Superior temporal gyrus (tissue), 1 donor: ENCODE results near the gene UST.
"Not testable (repeated sequence)": the region's sequence is repeated elsewhere in the genome, so short reads cannot be mapped to it uniquely, and the experiment has no call there.

Source experiments
- DNase-seq: peaks from one replicate; pipeline ENCODE4 v3.0.0-alpha.2; 2016; ENCODE audit errors: extremely low spot score

UST gene

DNA sequence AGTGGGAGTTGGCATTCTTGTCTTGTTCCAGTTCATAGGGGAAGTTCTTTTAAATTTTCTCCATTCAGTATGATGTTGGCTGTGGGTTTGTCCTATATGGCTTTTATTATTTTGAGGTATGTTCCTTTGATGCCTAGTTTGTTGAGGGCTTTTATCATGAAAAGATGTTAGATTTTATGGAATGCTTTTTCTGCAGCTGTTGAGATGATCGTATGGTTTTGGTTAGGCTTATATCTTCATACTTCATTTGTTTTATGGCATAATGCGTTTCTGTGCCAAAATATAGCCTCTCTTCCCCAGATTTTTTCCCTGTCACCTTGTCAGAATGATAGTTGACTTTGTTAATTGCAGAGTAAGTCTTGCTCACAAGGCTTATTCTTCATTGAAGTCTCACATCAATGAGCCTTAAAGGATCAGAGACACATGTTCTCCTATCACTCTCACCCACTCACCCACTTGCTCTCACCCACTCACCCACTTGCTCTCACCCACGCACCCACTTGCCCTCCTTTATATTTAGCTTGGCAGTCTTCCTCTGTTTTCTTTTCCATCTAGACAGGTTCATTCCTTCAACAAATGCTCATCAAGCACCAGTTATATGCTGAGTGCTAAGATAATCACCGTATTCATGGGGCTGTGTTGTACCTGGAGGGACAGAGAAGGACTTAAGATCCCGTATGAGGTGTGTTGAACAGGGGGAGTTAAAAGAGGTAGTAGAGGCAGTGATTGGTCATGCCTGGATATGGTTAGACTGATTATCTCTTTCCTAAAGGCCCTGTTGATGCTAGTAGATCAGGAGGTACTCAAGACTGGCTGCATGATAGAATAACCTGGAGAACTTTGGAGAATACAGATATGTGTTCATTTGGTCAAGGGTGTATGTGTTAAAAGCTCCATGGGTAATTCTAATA is 19.3 kb downstream of the UST start:
- DNase-seq, result no peak

DNA sequence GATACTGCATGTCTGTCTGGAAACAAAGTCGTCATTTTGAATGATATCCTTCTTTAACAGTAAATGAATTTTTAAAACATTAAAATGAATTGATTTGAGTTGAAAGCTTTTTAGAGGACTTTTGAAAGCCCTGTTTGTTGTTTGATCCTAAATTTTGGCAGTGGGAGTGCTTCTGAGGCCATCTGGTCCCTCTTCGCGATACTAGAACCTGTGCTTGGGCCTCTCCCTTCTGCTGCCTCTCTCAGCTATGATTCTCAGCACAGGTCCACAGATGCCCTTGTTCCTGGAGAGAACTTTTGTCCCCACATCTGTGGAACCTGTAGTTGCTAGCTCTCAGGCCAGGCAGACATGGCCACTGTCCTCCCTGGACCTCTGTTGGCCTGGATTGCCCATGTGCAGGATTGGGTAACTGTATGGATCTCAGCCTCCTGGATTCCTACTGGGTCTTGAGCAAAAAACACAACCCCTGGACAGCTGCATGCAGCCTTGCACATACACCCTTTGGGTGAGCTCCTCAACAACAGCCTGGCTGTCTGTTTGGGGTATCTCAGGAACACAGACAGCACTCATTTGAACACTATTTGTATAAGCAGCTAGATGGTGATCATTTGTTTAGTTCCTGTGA is 21.9 kb downstream of the UST start:
- no peak for DNase-seq

DNA sequence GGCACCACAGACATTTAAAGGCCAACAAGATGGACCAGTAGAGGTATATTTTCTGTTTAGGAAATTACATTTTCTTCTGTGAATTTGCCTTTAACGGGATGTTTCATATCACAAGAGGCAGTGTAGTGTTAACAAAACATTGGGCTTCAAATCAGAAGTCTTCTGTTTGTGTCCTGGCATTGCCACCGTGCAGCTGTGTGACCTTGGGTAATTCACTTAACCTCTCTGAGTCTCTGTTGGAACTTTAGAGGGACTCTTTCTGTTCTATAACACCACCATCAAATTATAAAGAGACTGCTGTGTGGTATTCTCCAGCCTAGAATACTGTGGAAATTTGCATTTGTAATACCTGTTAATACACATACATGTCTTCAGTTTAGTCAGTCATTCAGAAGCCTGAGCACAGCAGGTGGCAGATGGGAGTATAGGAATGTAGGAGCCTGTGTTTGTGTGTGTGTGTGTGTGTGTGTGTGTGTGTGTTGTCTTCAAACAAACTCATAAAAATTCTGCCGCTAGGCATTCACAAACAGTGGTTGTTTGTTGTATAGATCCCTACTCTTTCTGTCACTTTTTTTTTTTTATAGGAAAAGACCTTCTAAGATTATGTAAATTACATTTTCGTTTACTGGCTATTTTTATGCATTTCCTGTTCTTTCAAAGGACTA is 22.6 kb downstream of the UST start:
- no peak for DNase-seq

DNA sequence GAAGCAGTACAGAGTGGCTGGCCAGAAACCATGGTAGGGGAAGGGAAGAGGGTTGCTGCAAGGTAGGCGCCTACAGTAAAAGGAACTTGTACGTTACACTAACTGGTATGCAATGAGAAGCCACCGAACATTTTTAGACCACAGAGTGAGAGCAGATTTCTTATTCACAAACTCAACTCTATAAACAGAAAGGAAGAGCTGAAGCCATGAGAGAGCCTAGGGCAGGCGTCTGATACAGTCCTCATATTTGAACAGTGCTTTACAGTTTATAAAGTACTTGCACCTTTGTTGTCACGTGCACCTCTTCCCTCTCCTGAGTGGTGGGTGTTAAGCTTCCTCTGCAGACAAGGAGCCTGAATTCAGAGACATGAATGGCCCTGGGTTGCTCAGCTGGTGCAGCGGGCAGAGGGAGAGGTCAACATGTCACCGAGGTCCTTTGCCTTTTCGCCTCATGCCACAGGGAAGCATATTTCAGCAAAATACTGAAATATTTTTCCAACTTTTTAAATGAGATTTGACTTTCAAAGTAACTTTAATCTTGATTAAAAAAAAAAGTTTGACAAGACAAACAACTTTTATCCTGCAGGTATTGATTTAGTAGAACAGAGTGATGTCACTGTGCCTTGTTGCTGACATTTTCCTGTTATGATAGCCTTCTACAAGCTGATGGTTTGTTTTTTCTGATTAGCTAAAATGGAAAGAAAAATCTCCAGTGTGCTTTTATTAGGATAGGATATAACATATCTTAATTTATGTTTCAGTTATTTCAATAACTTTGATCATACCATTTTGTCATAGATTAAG is 23.8 kb downstream of the UST start:
- DNase-seq, result no peak

DNA sequence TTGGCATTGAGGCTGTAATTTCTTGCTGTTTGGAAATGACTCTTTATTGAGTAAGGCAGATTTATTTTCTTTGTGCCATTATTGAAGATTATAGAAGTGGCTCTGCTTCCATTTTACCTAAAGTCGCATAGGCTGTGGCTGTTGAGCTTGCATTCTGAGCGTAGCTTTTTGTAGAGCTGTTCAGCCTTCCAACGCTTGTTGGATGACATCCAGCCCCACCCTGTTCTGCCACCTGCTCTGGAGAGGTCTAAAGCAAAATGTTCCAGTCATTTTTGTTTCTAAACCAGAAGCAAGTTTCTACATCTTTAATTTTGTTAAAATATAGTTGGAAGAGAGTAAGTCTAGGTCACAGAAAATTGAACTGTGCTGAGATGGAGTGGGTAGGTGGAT is 24.4 kb downstream of the UST start:
- DNase-seq, result no peak

DNA sequence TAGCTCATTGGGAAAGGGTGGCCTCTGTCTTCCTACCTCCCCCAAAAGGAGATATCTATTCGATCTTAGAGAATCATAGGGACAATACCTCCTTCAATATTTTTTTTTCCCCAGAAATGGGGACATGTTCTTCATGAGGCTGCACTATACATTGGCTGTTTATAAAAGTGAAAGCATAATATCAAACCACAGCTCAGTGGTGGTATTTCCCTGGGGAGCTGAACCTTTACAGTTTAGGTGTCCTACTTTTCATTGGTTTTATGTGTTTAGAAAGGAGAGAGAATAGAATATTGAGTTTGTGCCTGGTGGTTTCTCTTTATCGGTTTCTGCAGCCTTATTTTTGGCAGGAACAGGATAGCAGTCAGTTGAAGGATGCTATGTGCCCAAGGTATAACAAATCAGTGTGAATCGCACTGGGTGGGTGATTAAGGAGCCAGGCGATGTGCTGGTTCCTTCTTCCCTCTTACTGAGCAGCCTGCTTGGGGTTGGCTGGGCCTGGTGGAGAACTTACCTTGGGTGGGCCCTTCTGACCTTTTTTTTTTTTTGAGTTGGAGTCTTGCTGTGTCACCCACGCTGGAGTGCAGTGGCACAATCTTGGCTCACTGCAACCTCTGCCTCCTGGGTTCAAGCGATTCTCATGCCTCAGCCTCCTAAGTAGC is 25.2 kb downstream of the UST start:
- no peak for DNase-seq

DNA sequence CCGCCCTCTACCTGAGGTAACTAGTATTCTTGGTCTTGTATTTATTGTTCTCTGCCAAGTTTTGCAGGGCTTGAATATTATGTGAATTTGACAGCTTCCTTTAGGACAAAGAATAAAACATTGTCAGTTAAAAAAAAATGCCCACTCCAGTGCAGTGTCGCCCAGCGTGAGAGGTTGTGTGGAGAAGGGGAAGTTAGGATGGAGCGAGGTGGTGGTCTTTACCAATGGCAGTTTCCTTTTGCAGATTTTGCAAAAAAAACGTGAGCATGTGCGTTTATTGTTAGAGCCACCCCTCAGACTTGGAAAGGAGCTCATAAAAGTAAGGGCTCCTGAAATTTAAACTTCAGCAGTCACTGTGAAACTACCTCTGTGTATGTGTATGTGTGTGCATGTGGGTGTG is 28.3 kb downstream of the UST start:
- no peak for DNase-seq

DNA sequence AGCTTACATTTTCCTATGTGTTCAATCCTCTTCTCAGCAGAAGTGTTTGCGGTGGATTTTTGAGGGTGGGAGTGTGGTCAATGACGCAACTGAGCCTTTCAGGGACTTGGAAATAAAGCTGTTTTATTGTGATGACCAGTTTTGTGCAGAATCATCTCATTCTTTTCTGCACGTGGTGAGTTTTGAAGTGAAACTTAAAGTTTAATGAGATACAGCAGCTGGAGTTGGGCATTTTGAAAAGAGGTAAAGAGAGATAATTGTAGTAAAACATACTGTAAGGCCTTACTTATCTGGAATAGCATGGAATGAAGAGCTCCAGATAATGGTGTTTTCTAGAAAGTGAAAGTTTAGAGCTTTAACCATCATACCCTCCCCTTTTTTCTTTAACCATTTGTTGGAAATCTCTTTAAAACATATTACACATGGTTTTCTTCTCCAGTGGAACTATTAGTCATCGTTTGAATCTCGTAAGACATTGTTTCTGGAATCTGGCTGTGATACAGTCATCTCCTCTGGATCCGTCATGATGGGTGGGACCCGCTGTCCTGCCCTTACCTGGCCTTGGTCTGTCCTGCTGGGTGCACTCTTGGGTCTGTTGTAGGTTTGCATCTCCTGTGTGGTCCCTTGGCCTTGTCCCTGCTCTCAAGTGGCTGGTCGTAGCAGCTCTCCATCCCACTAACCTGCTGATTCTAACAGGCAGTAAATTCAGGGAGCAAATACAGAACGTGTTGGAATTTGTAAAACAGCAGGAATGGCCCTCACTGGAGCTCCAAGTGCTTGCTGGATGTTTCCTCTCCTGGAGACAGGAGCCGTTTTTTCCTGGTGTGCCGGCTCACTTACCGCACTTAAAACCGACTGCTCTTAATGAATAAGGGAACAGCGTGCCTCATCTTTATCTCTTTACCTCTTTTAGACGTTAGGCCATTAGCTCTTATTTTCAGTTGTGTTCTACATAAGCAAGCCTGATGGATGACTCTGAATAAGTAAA is 29.8 kb downstream of the UST start:
- DNase-seq, result no peak

DNA sequence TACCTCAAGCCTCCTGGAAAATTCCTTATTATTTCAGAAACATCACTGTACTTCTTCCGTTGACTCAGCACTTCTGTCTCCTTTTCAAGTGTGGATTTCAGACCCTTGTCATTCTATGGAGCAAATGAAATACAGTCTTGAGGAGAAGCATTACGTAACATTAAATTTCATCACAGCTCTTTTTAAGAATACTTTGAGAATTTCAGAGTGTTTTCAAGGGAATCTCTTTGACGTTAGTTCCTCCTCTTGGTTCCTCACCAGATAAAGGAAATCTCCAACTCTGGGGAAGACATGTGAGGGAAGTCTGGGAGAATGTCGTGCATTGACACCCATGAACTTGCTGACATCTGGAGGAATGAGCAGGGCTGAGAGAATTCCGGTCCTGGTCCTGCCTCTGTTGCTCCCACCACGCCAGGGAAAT is 32.3 kb downstream of the UST start:
- no peak for DNase-seq

DNA sequence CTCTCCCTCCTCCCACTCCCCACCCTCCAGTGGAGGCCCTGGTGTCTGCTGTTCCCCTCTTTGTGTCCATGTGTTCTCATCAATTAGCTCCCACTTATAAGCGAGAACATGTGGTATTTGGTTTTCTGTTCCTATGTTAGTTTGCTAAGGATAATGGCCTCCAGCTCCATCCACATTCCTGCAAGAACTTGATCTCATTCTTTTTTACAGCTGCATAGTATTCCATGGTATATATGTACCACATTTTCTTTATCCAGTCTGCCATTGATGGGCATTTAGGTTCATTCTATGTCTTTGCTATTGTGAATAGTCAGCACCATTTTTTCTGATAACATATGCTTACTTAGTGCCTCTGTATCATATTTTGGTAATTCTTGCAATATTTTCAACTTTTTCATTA is 33.6 kb downstream of the UST start:
- DNase-seq, result not testable (repeated sequence)

DNA sequence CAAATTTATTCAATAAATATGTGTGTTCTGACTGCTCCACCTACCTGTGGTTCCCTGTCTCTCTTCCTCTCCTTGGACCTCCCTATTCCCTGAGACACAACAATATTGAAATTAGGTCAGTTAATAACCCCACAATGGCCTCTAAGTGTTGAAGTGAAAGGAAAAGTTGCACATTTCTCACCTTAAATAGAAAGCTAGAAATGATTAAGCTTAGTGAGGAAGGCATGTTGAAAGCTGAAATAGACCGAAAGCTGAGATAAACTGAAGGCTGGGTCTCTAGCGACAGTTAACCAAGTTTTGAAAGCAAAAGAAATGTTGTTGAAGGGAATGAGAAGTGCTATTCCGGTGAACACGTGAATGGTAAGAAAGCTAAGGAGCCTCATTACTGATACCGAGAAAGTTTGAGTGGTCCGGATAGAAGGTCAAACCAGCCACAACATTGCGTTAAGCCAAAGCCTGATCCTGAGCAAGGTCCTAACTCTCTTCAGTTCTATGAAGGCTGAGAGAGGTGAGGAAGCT is 34.1 kb downstream of the UST start:
- DNase-seq, result no peak

DNA sequence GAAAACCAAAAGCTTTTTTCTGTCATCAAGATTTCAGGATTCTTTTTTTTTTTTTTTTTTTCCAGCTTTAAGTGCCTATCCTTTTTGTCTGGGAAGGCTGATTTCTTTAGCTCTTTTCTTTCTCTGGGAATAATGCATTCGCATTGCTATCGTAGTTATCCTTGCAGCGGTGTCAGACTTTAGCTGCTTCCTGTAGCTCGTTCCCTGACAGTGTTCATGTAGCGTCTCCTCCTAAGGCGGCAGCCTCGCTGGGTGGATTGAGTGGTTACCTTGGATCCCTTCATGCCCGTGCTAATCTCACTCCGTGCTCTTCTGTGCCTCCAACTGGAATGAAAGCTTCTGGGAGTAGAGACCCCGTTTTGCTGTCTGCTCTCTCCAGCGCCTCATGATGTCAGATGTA is 43.1 kb downstream of the UST start:
- no peak for DNase-seq

DNA sequence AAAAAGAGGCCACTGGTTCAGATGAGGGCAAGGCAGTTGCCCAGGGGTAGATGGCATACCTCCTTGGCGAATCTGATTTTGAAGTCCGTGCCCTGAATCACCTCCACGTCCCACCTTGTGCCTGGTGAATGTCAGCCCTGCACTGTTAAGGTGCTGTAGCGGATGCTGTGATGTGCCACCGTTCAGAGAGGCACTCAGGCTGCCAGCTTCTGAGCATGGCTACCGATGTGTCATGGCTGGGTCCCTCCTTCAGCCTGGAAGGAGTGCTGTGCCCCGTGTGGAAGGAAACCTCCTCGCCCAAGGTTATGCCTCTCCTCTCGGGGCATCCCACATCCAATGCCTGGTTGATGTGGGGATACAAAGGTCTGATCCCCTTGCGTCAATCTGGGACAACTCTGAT is 43.6 kb downstream of the UST start:
- no peak for DNase-seq

DNA sequence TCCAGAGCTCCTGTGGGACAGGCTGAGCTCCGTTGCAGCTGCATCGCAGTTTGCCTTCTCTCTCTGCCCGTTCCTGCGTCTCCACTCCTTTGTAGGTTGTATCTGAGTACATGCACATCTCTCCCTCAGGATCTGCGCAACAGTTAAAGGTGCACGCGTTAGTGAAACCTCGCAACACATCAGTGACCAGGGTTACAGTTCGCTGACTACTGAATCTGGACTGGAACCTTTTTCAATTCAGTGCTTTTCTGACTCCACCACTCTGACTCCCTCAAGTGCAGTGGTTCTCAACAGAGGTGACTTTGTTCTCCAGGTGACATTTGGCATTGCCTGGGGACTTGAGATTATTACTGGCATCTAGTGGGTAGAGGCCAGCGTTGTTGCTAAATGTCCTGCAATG is 44.0 kb downstream of the UST start:
- DNase-seq, result no peak

DNA sequence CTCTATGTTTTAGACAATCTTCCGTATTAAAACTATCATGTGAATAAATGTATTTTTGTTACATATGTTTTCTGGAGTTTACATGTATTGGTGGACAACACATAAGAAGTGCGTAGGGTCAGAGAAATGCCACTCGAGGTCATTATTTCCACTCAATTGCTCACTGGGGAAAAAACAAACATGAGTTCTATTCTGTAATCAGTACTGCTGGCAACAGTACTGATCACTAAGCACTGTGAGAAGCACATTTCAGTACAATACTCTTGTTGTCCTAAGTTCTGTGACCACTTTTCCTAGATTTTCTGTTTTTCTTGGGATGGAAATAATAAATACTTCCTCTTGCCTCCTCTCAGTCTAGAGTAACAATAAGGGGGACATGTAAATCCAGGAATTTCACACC is 44.5 kb downstream of the UST start:
- no peak for DNase-seq

DNA sequence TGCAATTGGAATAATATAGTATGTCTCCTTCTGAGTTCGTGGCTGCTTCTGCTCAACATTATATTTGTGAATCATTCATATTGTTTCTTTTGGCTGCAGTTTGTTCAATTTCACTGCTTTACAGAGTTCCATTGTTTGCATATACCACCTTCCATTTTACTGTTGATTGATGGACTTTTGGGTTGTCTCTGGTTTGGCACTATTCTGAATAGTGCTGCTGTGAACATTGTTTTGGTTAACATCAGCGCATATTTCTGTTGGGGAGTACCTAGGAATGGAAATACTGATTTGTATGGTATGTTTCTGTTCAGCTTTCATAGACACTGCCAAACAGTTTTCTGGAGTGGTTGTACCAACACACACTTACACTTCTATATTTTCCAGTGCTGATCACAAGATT is 46.9 kb downstream of the UST start:
- DNase-seq, result no peak

DNA sequence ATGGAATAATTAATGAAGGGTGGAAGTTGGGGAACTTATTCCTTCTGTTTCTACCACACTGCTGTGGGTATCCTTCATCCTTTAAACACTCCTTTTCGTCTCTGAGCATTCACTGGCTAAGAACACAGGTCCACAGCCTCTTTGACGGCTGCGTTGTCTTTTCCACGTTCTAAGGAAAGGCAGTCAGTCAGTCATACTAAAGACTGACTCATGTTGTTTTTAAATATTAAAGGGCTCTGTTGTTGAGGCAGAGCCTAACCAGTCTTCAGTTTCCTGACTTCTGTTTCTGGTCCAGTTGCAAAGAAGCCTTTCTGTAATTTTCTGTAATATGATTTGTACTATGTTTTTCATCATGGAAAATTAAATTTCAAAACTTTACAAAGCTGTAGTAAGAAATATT is 48.0 kb downstream of the UST start:
- DNase-seq, result no peak

DNA sequence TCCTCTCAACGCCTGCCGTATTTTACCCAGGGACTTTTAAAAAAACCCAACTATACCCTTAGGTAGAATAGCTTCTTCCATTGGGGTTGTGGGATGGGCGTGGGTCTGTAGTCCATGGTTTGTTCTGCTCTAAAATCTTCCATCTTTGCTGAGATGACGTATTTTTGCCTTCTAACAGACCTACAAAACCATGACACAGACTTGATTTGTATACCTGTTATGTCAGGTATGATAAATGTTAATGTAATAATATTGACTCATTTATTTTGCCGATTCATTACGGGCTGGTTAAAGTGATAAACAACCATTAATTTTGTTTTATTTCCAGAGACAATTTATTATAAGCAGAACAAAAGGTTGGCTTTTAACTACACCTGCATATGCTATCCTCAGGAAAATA is 48.7 kb downstream of the UST start:
- no peak for DNase-seq

DNA sequence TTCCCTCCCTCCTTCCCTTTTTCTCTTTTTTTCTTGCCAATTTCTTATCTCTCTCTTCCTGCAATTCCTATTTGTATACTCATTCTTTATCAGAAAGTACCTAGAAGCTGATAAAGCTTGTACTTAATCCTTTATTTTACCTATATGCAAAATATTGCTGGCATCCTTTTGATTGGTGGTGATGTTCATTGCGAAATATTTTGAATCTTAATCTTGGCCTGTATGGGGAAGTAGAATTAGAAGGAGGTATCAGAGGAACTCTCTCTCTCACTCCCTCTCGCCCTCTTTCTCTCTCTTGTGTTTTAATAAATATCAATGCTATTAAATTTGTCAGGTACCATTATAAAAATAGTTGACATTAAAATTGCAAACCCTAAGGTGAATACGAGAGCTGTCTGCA is 52.8 kb downstream of the UST start:
- no peak for DNase-seq

DNA sequence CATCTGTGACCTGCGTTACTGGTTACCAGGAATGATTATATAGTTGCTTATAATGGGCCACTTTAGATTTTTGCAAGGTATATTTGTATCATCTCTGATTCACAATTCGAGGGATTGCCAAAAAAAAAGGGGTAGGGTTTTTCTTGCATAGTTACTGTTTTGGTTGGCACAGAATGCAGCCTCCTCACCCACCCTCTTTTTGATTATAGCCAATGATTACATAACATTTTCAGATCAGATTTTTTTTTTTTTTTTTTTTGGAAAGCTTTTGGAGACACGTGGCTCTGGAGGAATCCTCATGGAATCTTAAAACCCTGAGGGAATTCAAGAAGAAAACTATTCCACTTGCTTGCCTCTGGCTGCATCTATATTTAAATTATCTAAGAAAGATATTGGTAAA is 53.7 kb downstream of the UST start:
- no peak for DNase-seq
